TTC549 (cell line): ENCODE measurements around the gene PGM5.

ENCODE experiments used
- FAIRE-seq: peaks from 2 replicates; lab custom pipeline; 2012; peaks lifted over from hg19 to GRCh38; lab: Jason Lieb, UNC

Gene PGM5

DNA sequence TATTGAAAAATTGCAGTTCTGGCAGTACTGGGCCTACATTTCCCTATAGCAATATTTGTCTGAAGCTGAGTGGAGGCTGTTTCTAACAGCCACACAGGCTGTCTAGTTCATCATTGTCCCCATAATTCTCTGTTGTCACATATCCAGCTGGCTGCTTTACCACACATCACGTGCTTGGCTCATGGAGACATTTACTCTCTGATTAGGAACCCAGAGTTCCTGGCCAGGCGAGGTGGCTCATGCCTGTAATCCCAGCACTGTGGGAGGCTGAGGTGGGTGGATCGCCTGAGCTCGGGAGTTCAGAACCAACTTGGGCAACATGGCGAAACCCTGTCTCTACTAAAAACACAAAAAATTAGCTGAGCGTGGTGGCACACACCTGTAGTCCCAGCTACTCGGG is 81.4 kb downstream of the PGM5 start:
- no peak for FAIRE-seq

- no peak for FAIRE-seq
These were observed 87.2 kb downstream of the PGM5 start for GRCh38 chr9:68443624-68444023.

GRCh38 chr9:68446836-68447235 is 90.4 kb downstream of the PGM5 start:
- FAIRE-seq: no peak

GRCh38 chr9:68447611-68448010 is 91.2 kb downstream of the PGM5 start:
- no peak for FAIRE-seq

DNA sequence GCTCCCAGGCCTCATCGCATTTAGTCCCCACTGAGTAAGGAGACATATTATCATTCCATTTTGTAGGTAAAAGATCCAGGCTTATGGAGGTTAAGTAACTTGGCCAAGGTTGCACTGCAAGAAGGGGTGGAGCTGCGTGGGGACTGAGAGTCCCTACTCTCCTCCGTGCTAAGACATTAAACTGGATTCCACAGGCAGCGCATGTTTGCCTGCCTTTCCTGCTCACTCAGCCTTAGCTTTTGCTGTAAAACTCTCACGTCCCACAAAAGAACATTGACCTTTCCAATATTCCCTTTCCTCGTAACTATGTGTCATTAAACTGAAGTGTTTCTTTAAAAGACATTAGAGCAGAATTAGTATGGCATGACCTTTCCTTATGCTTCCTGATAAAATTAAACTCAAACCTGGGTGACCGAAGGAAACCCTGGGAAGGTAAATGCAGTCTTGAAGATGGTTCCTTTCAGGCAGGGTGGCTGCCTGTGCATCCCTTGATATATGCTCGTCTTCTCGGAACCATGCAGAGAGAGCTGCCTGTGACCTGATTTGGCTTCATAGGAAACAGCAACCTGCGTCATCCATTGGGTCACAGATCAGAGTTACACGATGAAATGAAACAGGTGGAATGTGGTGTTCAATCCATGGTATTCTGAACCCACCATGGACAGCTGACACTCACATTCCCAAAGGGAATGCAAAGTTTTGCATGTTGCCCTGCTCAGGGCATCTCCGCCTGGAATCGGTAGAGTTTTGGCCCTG is 98.3 kb downstream of the PGM5 start:
- no peak for FAIRE-seq

DNA sequence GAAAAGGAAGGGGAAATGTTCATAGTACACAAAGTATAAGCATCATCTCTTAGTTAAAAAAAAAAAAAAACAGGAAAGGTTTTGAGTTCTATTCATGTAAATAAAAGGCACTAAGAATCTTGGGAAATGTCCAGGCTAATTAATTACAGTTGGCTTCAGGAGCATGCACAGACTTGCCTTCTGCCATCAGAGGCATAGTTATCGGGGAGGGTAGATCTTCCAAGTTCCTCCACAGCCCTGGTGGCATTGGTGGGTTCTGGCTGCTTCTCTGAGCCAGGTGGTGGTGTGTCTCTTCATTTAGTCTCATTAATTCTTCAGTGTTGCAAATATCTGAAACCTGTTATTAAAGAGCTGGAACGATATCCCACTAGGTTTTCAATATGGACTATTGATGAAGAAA is 99.0 kb downstream of the PGM5 start:
- no peak for FAIRE-seq

GRCh38 chr9:68457803-68458202 is 101.4 kb downstream of the PGM5 start:
- FAIRE-seq: no peak

GRCh38 chr9:68458918-68459317 is 102.5 kb downstream of the PGM5 start:
- no peak for FAIRE-seq

- no peak for FAIRE-seq
These were observed 105.8 kb downstream of the PGM5 start for GRCh38 chr9:68462105-68462775.

DNA sequence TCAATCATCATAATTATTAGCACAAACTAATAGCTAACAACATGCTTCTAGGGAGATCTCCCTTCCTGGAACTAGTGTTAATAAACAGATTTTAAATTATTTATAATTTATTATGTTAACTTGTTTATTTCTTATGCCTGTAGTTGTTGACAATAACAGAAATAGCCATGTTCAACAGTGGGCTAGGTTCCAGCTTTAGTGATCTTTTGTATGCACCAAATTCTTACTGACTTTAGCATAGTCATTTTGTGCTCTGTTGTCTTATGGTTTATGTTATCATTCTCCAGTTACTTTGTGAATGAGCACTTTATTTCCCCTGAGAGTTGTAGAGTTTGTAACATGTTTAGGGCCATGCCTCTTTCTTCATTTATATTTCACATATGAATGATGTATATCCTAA is 113.7 kb downstream of the PGM5 start:
- FAIRE-seq: no peak

DNA sequence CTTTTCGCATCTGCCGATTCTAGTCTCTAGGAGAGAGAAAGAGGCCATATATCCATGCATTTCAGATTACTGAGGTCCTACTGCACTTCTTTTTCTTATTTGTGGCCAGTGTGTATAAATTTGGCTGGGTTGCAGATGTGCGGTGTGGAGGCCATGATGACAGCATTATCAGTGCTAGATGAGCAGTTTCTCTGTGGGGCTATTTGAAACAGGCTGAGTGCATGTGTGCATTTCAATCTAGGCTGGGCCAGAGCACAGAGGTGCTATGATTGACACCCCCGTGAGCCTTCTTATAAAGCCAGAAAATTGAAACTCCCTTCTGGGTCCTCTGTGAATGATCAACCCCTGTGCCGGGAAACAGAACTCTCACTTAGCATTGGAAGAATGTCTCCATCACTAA is 114.2 kb downstream of the PGM5 start:
- no peak for FAIRE-seq

- no peak for FAIRE-seq
These were observed 115.7 kb downstream of the PGM5 start for GRCh38 chr9:68472119-68472518.

GRCh38 chr9:68473790-68474189 is 117.4 kb downstream of the PGM5 start:
- no peak for FAIRE-seq

DNA sequence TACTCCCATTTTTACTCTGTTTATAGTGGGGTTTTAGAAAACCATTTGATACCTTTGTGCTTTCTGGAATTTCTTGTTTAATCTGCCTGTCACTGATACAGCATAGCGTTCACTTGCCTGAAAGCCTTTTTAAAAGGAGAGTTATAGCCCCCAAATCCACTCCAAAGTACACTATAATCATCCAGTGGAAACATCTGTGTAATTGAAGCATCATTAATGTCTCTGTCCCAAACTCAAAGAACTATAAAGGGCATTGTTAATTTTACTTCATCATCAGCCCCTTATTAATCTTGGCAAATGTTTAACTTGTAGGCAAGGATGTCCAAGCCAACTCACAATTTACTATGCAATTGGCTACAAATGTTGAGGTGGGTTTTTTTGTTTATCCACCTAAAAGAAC is 120.0 kb downstream of the PGM5 start:
- no peak for FAIRE-seq

- FAIRE-seq: no peak
These were observed 120.4 kb downstream of the PGM5 start for GRCh38 chr9:68476847-68477246.

- FAIRE-seq: no peak
These were observed 124.4 kb downstream of the PGM5 start for GRCh38 chr9:68480807-68481206.

GRCh38 chr9:68482548-68482947 is 126.1 kb downstream of the PGM5 start:
- FAIRE-seq: no peak

DNA sequence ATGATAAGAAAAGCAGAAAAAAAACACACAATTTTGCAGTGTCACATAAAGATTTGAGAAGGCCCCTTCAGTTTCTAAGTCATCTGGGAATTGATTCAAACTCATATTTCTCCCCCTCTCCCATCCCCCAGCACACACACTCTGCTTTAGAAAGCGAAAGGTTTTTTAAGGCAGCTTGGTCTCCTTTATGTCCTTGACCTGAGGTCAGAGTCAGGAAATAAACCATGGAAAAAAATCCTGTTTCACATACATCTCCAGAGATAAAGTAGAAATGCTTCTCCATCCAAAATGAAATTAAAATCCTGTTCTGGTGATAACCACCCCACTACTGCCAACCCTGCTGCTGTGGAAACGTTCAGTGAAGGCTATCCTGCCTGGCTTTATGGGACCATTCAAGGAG is 131.7 kb downstream of the PGM5 start:
- no peak for FAIRE-seq

DNA sequence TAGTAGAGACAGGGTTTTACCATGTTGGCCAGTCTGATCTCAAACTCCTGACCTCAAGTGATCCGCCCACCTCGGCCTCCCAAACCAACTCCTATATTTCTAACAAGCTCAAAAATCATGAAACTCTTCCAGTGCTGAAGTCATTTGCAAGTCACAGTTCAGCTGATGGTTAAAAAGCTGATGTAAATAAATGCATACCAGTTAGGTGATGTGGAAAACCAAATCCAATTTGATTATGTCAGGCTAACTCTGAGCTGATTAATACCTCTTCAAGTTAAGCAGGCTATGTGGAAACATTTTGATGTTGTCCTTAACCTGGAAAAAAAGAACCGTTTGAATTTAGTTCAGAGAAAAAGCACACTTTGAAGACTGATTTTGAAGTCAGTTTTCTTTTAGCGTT is 133.2 kb downstream of the PGM5 start:
- FAIRE-seq: no peak

GRCh38 chr9:68492806-68493205 is 136.4 kb downstream of the PGM5 start:
- no peak for FAIRE-seq

DNA sequence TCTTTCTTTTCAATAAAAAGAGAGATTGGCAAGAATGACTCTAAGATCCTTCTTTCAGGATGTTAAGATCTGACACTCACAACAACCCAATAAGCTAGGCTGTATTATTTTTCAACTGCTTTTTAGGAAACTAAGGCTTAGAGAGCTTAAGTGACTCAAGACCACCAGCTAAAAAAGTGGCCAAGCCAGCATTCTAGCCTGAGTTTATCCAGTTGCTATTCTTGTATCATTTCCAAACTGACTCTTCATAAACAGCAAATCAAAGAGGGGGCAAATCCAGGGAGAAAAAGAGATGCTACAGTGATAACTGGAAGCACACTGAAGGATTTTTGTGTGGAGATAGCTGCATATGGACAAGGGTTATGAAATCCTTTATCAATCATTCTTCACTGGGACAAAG is 137.1 kb downstream of the PGM5 start:
- no peak for FAIRE-seq

GRCh38 chr9:68493958-68494577 is 137.7 kb downstream of the PGM5 start:
- FAIRE-seq: no peak

GRCh38 chr9:68495247-68495646 is 138.8 kb downstream of the PGM5 start:
- no peak for FAIRE-seq

GRCh38 chr9:68496356-68496755 is 139.9 kb downstream of the PGM5 start:
- FAIRE-seq: no peak
